HL-60/S4 treated with phorbol 12-myristate 13-acetate at 8.2 ng/mL for 4 days and 3 days (cell line): Measurements from ENCODE around the gene CDC42BPB.

Experiments
- in situ Hi-C: fragments of 300-500 bp; cut with MboI; formaldehyde crosslinking; loops from 2 replicates; pipeline ENCODE4 v1.15.0; 2022; ENCODE audit warnings: low sequenced_read_pairs

CDC42BPB gene

GRCh38 chr14:102888748-102889147 lies 168.6 kb downstream of the CDC42BPB start:
- in situ Hi-C loops = no loop called here

- in situ Hi-C loops = no loop called here
Measured at GRCh38 chr14:102885737-102886447, 171.5 kb downstream of the CDC42BPB start.

DNA sequence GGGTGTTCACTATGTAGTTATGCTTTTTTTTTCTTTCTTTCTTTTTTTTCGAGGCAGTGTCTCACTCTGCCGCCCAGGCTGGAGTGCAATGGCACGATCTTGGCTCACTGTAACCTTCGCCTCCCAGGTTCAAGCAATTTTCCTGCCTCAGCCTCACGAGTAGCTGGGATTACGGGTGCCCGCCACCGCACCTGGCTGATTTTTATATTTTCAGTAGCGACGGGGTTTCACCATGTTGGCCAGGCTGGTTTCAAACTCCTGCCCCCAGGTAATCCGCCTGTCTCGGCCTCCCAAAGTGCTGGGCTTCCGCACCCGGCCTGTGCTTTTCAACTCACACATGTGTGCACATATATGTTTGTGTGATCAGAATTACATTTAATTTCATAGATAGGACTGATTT lies 173.8 kb downstream of the CDC42BPB start:
- in situ Hi-C loops = no loop called here

GRCh38 chr14:102883089-102883541 lies 174.2 kb downstream of the CDC42BPB start:
- in situ Hi-C loops = no loop called here
